T-helper 9 cell (primary cell): Measurements from ENCODE around the gene GLT1D1.

Experiments used
- DNase-seq: peaks from one replicate; pipeline ENCODE4 v3.0.0-alpha.2; 2020

GLT1D1 gene

GRCh38 chr12:129009833-129010622, 156.8 kb downstream of the GLT1D1 start:
- DNase-seq: no peak

DNA sequence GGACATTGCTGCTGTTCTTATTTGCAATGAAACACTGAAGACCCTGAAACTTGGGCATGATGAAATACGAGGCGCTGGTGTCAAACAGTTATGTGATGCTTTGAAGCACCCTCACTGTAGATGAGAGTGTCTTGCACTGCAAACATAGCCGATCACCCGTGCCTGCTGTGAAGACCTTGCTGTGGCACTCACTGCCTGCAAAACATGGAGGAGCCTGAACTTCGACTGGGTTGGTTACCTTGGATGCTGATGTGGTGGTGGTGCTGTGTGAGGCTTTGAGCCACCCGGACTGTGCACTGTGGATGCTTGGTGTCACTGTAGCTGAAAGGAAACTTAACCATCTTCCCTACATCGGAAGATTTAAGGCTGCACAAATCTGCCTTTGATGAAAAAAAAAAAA, 162.9 kb downstream of the GLT1D1 start:
- no peak for DNase-seq

GRCh38 chr12:129025055-129025454, 171.8 kb downstream of the GLT1D1 start:
- no peak for DNase-seq

DNA sequence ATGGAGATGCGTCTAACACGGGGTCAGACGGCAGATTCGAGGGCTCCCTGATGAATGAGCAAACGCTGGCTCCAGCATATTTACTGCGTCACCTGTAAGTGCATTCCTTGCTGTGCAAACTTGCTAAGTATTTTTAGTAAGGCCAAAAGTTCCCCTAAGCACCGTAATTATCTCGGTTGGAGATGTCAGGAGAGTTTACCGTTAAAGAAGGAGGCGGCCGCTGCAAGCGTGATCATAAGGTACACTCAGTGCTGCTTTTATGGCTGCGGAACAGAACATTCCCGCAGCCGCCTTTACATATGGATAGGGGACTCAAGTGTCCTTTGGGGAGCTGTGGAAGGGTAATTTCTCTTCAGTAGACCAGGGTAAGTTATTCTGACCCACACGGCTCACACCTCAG, 175.6 kb downstream of the GLT1D1 start:
- DNase-seq: no peak
